CD4-positive, alpha-beta T cell (primary cell): ENCODE measurements around the gene MSX2. TPM values are rescaled to one million over a fixed set of nuclear protein-coding genes. Genes with fewer than 3 reads are reported as not detected.
A peak's percentile ranks its signal among the peaks of the same experiment; 100 is the strongest.

Source experiments
- ATAC-seq: fragments of 200-7000 bp; cut with Tn5 transposase; one replicate; pipeline ENCODE4 v1.10.0; 2022; ENCODE audit warnings: mild to moderate bottlenecking; ENCODE audit not compliant: poor library complexity
- CTCF ChIA-PET: fragments of 350-600 bp; sonication (Branson Sonifier 250); formaldehyde crosslinking; loops from one replicate; lab custom pipeline; 2021; ENCODE audit warnings: antibody characterized with exemption, inconsistent platforms; lab: Charles Lee
- POLR2A ChIA-PET: fragments of 350-600 bp; sonication (Branson Sonifier 250); formaldehyde crosslinking; loops from one replicate; lab custom pipeline; 2021; ENCODE audit warnings: antibody characterized with exemption, inconsistent platforms; lab: Charles Lee
- DNase-seq, 14 experiments: peaks; one replicate each; pipeline ENCODE4 v3.0.0-alpha.2; 2013 to 2020; ENCODE audit warnings: mixed read lengths in 2 of 14
- H3K27ac ChIP-seq, 2 donors: one replicate each; pipeline versions ENCODE4 v1.5.1 to v1.7.0; 2013; ENCODE audit warnings: low read length in 2 of 2, low read depth in 1 of 2, mild to moderate bottlenecking in 1 of 2
- H3K27me3 ChIP-seq, 2 experiments: 1 replicate in 1 of 2; 2 replicates in 1 of 2; pipeline versions ENCODE4 v1.6.1 to v1.7.0; 2013; ENCODE audit warnings: low read length in 2 of 2, control low read depth in 1 of 2, mild to moderate bottlenecking in 1 of 2, moderate library complexity in 1 of 2; ENCODE audit not compliant: insufficient read depth in 2 of 2, control insufficient read depth in 1 of 2
- H3K36me3 ChIP-seq: one replicate; pipeline ENCODE4 v1.6.1; 2013; ENCODE audit warnings: low read length, control low read depth; ENCODE audit not compliant: insufficient read depth
- H3K4me1 ChIP-seq: one replicate; pipeline ENCODE4 v1.6.1; 2013; ENCODE audit warnings: low read length, control low read depth; ENCODE audit not compliant: insufficient read depth
- H3K4me3 ChIP-seq: one replicate; pipeline ENCODE4 v1.5.1; 2013; ENCODE audit warnings: mild to moderate bottlenecking, low read length, moderate library complexity
- H3K9me3 ChIP-seq, 2 experiments: 1 replicate in 1 of 2; 2 replicates in 1 of 2; pipeline versions ENCODE4 v1.6.1 to v1.7.0; 2013; ENCODE audit warnings: low read length in 2 of 2, mild to moderate bottlenecking in 2 of 2, control low read depth in 1 of 2, moderate library complexity in 1 of 2; ENCODE audit not compliant: control insufficient read depth in 1 of 2, insufficient read depth in 1 of 2
- H3K27ac Mint-ChIP-seq: one replicate; pipeline ENCODE4 v1.8.0; 2020; ENCODE audit warnings: mixed read lengths
- H3K27me3 Mint-ChIP-seq: one replicate; pipeline ENCODE4 v1.8.0; 2021; ENCODE audit warnings: mixed read lengths
- H3K36me3 Mint-ChIP-seq: one replicate; pipeline ENCODE4 v1.8.0; 2021; ENCODE audit warnings: low read depth, mixed read lengths
- H3K4me1 Mint-ChIP-seq: one replicate; pipeline ENCODE4 v1.8.0; 2021; ENCODE audit warnings: low read depth, mixed read lengths
- H3K4me3 Mint-ChIP-seq: one replicate; pipeline ENCODE4 v1.8.0; 2020; ENCODE audit warnings: mild to moderate bottlenecking, mixed read lengths
- H3K9me3 Mint-ChIP-seq: one replicate; pipeline ENCODE4 v1.8.0; 2020; ENCODE audit warnings: mixed read lengths
- intact Hi-C, 2 experiments: fragments of 100-400 bp; cut with DNase I in 1 of 2; cut with micrococcal nuclease in 1 of 2; formaldehyde crosslinking; loops; one replicate each; pipeline versions ENCODE4 v1.15.1 to v1.9.0; 2023 to 2025; cut with DNase I, micrococcal nuclease
- polyA plus RNA-seq, 2 donors: library from polyadenylated mRNA; unstranded; fragments of 120-200 nt; gene quantifications; one replicate each; pipeline ENCODE4 v1.2.1, GENCODE V29; 2013
- total RNA-seq, 174 experiments: library from RNA in 2 of 174; stranded (reverse) in 2 of 174; gene quantifications; one replicate each; pipeline ENCODE4 v1.2.3 and lab custom pipeline; 2021 to 2026
- TF ChIP-seq, protein P1 (sequence below): fragments of 200-600 bp; IDR thresholded peaks from one replicate; pipeline ENCODE4 v1.8.0; 2022; ENCODE audit warnings: antibody characterized with exemption, mild to moderate bottlenecking

MSX2 gene
- total RNA-seq, result under 1 TPM; 0.30 to 0.31 TPM
- 0.06 TPM for polyA plus RNA-seq (2013, experiment 1 of 2)
- polyA plus RNA-seq (2013, experiment 2 of 2), result 0.12 TPM
- total RNA-seq (lab: John Stamatoyannopoulos, UW), result 0 to 0.54 (median 0.05) reads per million in 172 experiments

DNA sequence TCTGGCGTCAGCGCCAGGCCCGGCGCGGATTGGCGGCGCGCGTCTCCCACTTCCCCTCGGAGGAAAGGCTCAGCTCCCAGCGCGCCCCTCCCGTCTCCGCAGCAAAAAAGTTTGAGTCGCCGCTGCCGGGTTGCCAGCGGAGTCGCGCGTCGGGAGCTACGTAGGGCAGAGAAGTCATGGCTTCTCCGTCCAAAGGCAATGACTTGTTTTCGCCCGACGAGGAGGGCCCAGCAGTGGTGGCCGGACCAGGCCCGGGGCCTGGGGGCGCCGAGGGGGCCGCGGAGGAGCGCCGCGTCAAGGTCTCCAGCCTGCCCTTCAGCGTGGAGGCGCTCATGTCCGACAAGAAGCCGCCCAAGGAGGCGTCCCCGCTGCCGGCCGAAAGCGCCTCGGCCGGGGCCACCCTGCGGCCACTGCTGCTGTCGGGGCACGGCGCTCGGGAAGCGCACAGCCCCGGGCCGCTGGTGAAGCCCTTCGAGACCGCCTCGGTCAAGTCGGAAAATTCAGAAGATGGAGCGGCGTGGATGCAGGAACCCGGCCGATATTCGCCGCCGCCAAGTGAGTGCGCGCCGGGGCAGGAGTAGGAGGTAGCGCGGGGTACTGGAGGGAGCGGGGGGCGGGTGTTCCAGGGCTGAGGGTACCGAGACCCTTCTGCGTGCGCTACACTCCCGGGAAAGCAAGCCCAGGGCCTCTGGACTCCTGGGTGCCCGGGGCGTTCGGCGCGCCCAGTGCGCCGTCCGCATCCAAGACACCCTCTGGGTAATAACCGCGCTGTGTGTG is at the start of gene MSX2:
Gene MSX2 (plus strand): TSS at position 99 of the 777 bp plus-strand sequence. CDS start 78 bp downstream, at position 177.
- peaks cover 16% of the 10 kb centered on the region for H3K4me1 ChIP-seq
- TF ChIP-seq, protein P1, sequence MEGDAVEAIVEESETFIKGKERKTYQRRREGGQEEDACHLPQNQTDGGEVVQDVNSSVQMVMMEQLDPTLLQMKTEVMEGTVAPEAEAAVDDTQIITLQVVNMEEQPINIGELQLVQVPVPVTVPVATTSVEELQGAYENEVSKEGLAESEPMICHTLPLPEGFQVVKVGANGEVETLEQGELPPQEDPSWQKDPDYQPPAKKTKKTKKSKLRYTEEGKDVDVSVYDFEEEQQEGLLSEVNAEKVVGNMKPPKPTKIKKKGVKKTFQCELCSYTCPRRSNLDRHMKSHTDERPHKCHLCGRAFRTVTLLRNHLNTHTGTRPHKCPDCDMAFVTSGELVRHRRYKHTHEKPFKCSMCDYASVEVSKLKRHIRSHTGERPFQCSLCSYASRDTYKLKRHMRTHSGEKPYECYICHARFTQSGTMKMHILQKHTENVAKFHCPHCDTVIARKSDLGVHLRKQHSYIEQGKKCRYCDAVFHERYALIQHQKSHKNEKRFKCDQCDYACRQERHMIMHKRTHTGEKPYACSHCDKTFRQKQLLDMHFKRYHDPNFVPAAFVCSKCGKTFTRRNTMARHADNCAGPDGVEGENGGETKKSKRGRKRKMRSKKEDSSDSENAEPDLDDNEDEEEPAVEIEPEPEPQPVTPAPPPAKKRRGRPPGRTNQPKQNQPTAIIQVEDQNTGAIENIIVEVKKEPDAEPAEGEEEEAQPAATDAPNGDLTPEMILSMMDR, result no peak
- Mint-ChIP-seq H3K4me1 (peaks cover 26% of the 10 kb centered on the region), H3K4me3 (peak within 1 kb of the TSS; percentile 60), H3K27me3 (peaks cover 89% of the 10 kb centered on the region), H3K27ac (no peak within 1 kb of the TSS), H3K9me3 (no peaks in the 10 kb centered on the region), H3K36me3 (no peaks in the 10 kb centered on the region)
- peak in 7 of 14 experiments; percentile 4 to 53 (median 23) for DNase-seq
- ATAC-seq, result peak; percentile 72
- intact Hi-C loops, result no loop called here
- ChIA-PET POLR2A (no interaction called here), CTCF (no interaction called here)
- no peak within 1 kb of the TSS for H3K27ac ChIP-seq
- peaks cover 73 to 92% of the 10 kb centered on the region in 2 experiments for H3K27me3 ChIP-seq
- H3K4me3 ChIP-seq, result peak within 1 kb of the TSS; percentile 19
- no peaks in the 10 kb centered on the region for H3K36me3 ChIP-seq
- peaks cover 0 to 22% of the 10 kb centered on the region in 2 experiments for H3K9me3 ChIP-seq

DNA sequence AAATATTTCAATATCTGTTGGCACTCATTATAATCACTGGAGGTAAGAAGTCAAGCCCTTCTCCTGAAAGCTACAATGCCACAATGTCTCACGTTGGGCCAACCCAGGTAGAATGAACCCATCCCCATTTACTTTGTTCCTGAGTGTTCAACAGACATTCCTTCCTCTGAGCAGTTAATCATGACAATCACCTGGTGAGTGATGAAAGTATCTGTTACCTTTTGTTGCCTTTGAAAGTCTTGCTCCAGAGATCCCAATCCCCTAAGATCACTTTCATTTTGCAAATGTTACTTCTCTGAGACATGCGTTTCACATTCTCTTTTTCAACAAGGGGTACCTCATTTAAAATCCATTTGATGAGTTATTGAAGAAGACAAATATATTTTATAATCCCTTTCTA is 49.3 kb upstream of the MSX2 start:
- ChIA-PET POLR2A (no interaction called here), CTCF (no interaction called here)
- intact Hi-C loops, result no loop called here
- no peak overlapping the region for H3K4me3 Mint-ChIP-seq
- Histone ChIP-seq H3K36me3 (no peaks in the 10 kb centered on the region), H3K27me3 (no peaks in the 10 kb centered on the region), H3K27ac (no peak overlapping the region), H3K9me3 (peaks cover 0 to 9% of the 10 kb centered on the region in 2 experiments), H3K4me1 (no peaks in the 10 kb centered on the region), H3K4me3 (no peak overlapping the region)
- no peak overlapping the region for H3K27ac Mint-ChIP-seq
- H3K4me1 Mint-ChIP-seq, result no peaks in the 10 kb centered on the region
- DNase-seq, result no peak
- TF ChIP-seq, protein P1, result no peak
- H3K36me3 Mint-ChIP-seq, result no peaks in the 10 kb centered on the region
- peaks cover 25% of the 10 kb centered on the region for H3K27me3 Mint-ChIP-seq
- no peak for ATAC-seq
- H3K9me3 Mint-ChIP-seq, result peaks cover 6% of the 10 kb centered on the region

DNA sequence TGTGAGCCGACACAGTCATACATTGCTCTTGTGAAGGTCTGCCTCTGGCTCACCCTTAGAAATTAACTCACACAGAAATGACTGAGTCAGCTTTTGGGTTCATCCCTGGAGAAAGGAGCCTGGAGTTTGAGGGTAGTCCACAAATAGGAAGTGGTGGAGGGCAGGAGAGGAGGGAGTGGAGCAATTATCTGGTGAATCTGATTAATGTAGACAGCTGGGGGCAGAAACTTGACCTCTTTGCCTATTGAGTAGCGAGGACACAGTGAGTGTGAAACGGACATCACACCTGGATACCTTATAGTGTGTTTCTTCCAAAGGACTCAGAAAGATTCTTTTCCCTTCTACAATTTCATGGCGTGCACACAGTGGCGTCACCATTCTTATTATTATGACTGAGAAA is 48.5 kb upstream of the MSX2 start:
- H3K27me3 ChIP-seq, result no peaks in the 10 kb centered on the region
- intact Hi-C loops, result no loop called here
- TF ChIP-seq, protein P1, result no peak
- Mint-ChIP-seq H3K9me3 (peaks cover 9% of the 10 kb centered on the region), H3K4me1 (no peaks in the 10 kb centered on the region), H3K27ac (no peak overlapping the region), H3K27me3 (peaks cover 28% of the 10 kb centered on the region), H3K4me3 (no peak overlapping the region), H3K36me3 (no peaks in the 10 kb centered on the region)
- H3K27ac ChIP-seq, result no peak overlapping the region
- POLR2A ChIA-PET, result no interaction called here
- DNase-seq (no peak), ATAC-seq (no peak)
- CTCF ChIA-PET, result no interaction called here
- H3K4me1 ChIP-seq, result no peaks in the 10 kb centered on the region
- no peak overlapping the region for H3K4me3 ChIP-seq
- peaks cover 0 to 9% of the 10 kb centered on the region in 2 experiments for H3K9me3 ChIP-seq
- H3K36me3 ChIP-seq, result no peaks in the 10 kb centered on the region
